Large intestine (tissue), 3 donors: ENCODE results near the gene RNASE8. TPM values are rescaled to one million over a fixed set of nuclear protein-coding genes. Genes with fewer than 3 reads are reported as not detected.

ENCODE experiments used
- DNase-seq, 2 donors: peaks; one replicate each; pipeline versions ENCODE4 v3.0.0 to v3.0.0-alpha.2; 2013
- H3K27ac ChIP-seq: one replicate; pipeline ENCODE4 v1.5.1; 2013; ENCODE audit warnings: low read length
- H3K27me3 ChIP-seq: 2 replicates; pipeline ENCODE4 v1.6.1; 2013; ENCODE audit warnings: low read length; ENCODE audit not compliant: control insufficient read depth, insufficient read depth
- H3K36me3 ChIP-seq: 2 replicates; pipeline ENCODE4 v1.6.1; 2013; ENCODE audit warnings: low read length; ENCODE audit not compliant: control insufficient read depth, insufficient read depth
- H3K4me1 ChIP-seq: one replicate; pipeline ENCODE4 v1.6.1; 2013; ENCODE audit warnings: low read length; ENCODE audit not compliant: control insufficient read depth, insufficient read depth
- H3K4me3 ChIP-seq: one replicate; pipeline ENCODE4 v1.5.1; 2013; ENCODE audit warnings: low read length
- H3K9me3 ChIP-seq: one replicate; pipeline ENCODE4 v1.6.1; 2013; ENCODE audit warnings: mild to moderate bottlenecking, low read depth, low read length, moderate library complexity; ENCODE audit not compliant: control insufficient read depth
- WGBS: methylation state at CpG from one replicate; pipeline ENCODE4 v1.1.5; 2013; ENCODE audit warnings: low lambda C conversion rate; ENCODE audit not compliant: insufficient coverage; 5-methylcytosine and 5-hydroxymethylcytosine counted together
- polyA plus RNA-seq: library from polyadenylated mRNA; unstranded; fragments of 120-200 nt; gene quantifications from one replicate; pipeline ENCODE4 v1.2.1, GENCODE V29; 2013

The RNASE8 gene
- polyA plus RNA-seq, 1 donor = not detected

DNA sequence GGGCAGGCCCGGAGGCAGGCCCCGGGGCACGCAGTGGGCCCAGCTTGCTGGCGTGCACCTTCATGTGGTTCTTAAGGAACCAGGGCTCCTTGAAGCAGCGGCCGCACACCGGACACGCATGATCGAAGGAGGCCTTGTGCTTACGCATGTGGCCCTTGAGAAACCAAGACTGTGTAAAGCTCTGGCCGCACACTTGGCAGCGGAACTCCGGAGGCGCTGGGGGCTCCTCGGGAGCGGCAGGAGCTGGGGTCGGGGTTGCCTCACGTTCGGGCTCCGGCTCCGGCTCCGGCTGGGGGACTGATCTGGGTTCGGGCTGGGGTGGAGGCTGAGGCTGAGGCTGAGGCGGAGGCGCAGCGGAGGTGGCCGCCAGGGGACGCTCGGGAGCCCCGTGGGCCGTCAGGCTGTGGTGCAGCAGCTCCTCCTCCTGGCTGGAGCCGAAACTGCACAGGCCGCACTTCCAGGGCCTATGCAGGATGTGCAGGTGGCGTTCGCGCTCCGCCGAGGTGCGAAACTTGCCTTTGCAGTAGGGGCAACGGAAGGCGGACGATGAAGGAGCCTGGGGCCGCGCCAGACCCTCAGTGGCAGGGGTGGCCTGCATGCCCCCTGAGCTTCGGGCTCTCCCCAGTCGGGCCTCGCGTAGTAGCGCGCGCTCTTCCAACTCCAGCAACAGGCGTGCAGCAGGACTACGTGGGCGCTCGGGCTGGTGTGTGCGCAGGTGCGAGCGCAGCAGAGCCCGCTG lies 34.8 kb downstream of the RNASE8 start:
- Histone ChIP-seq H3K4me1 (peaks cover 26% of the 10 kb centered on the region), H3K4me3 (no peak overlapping the region), H3K27me3 (no peaks in the 10 kb centered on the region), H3K27ac (no peak overlapping the region), H3K9me3 (peaks cover 8% of the 10 kb centered on the region), H3K36me3 (peaks cover 53% of the 10 kb centered on the region)
- no CpG with 5 or more reads among the region's 59 CpGs for WGBS
- DNase-seq = peak in 1 of 2 donors; percentile 71

DNA sequence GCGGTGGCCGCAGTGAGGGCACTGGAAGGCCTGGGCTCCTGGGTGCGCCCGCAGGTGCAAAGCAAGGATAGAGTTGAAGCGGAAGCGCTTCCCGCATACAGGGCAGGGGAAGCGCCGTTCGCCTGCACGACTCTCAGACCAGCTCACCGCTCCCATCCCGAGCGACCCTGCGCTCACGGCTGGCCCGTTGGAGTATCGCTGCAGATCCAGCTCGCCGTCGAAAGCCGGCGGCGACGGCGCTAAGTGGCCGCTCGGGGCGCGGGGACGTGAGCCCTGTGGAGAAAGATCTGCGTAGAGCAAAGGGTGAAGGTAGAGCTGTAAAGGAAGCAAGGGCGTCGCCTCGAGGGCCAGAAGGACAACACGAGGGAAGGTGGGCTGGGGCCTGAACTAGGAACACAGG lies 35.4 kb downstream of the RNASE8 start:
- H3K27me3 ChIP-seq = no peaks in the 10 kb centered on the region
- H3K36me3 ChIP-seq = peaks cover 48% of the 10 kb centered on the region
- peaks cover 26% of the 10 kb centered on the region for H3K4me1 ChIP-seq
- H3K4me3 ChIP-seq = no peak overlapping the region
- peaks cover 8% of the 10 kb centered on the region for H3K9me3 ChIP-seq
- DNase-seq = no peak
- no peak overlapping the region for H3K27ac ChIP-seq
- 95% methylated on average over 4 of the region's 36 CpGs for WGBS

DNA sequence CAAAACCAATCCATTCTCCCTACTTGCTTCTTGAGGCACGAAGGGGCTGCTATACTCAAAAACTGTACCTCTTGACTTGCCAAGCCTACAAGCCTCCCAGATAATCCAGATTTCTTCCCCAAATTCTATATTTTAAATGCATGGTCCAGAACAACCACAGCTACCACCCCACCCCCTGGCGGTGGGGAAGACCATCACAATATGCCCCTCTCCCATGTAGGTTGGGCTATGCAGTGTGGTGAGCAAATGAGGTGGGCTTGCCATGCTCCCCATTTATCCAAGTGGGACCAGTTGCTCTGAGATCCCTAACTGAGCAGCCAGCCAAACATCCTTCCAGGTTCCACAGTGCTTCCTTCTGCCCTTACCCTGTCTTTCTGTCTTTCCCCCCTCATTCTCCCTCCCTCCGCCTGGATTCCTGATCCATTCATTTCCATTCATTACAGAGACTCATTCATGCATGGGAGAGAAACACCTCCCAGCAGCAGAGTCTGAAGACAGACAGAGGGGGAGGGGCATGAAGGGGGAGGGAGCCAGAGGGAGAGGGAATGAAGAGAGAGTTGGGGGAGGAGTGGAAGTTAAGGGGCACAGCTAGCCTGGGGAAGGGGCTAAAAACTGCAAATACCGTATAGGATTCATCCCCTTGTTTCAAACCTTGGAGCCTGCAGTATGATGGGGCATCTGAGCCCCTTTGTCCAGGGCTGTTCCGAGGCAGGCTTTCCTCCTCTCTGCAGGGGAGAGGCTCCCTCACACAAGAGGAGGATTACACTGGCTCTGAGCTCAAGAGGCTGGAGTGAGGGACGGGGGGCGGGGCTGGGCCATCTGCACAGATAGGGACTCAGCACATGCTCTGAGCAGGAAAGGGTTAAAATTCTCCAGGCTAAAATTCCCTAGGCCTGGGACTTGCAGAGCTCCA lies 36.4 kb downstream of the RNASE8 start:
- Histone ChIP-seq H3K27ac (no peak overlapping the region), H3K36me3 (peaks cover 39% of the 10 kb centered on the region), H3K4me3 (no peak overlapping the region), H3K4me1 (peaks cover 26% of the 10 kb centered on the region), H3K9me3 (peaks cover 8% of the 10 kb centered on the region), H3K27me3 (no peaks in the 10 kb centered on the region)
- WGBS = 0% methylated on average over 1 of the region's 7 CpGs
- peak in 1 of 2 donors; percentile 64 for DNase-seq

DNA sequence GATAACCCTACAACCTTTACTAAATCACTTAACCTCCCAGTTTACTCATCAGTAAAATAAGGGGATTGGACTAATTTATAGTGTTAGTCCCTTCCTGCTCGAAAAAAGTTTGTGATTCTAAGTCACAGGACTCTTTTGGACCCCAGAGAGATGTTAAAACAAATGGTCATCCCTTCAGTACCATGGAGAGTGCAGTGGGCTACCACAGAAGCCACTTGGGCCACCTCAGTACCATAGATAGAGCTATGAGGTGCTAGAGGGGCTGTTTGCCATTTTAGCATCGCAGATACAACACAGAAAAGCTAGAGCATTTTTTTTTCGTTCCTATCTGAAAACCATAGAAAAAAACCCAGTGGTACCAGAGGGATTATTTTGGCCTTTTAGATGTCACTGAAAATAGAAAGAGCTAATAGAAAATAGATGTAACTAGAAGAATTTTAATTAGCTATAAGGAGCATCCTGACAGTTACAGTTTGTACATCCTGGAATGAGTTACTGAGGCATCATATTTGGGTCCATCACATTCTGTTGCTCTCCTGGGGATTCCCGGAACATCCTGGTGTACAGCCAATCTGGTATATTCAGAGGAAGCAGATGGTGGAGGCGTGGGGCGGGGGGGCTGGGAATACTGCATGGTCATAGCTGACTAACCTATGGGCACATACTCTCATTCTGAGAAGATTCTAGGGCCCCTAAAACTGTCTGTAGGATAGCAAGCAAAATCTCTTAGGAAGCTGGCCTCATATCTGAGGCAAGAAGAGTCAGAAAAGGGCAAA lies 38.0 kb downstream of the RNASE8 start:
- peaks cover 5% of the 10 kb centered on the region for H3K9me3 ChIP-seq
- H3K36me3 ChIP-seq = peaks cover 24% of the 10 kb centered on the region
- H3K4me1 ChIP-seq = peaks cover 41% of the 10 kb centered on the region
- peak overlapping the region; percentile 82 for H3K27ac ChIP-seq
- H3K27me3 ChIP-seq = no peaks in the 10 kb centered on the region
- no peak overlapping the region for H3K4me3 ChIP-seq
- no CpG with 5 or more reads among the region's 6 CpGs for WGBS
- no peak for DNase-seq

DNA sequence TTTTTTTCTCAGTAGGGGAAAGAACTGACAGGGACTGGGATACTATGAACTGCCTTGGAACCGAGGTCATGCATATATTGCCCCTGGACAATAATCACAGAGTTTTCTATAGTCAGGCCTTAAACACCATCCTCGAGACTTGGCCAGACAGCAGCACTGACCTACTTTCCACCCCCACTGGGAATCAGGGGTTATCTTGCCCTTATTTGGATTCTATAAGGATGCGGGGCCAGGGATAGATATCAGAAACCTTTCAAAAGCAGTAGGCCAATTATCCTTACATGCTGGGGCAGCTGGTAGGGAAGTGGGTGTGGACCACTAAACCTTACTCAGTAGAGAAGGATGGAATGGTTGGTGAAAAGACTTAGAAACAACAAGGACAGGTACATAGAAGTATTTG lies 38.8 kb downstream of the RNASE8 start:
- Histone ChIP-seq H3K4me3 (no peak overlapping the region), H3K9me3 (peaks cover 5% of the 10 kb centered on the region), H3K4me1 (peaks cover 47% of the 10 kb centered on the region), H3K36me3 (peaks cover 16% of the 10 kb centered on the region), H3K27ac (peak overlapping the region; percentile 82), H3K27me3 (no peaks in the 10 kb centered on the region)
- no CpG with 5 or more reads among the region's 3 CpGs for WGBS
- DNase-seq = no peak

DNA sequence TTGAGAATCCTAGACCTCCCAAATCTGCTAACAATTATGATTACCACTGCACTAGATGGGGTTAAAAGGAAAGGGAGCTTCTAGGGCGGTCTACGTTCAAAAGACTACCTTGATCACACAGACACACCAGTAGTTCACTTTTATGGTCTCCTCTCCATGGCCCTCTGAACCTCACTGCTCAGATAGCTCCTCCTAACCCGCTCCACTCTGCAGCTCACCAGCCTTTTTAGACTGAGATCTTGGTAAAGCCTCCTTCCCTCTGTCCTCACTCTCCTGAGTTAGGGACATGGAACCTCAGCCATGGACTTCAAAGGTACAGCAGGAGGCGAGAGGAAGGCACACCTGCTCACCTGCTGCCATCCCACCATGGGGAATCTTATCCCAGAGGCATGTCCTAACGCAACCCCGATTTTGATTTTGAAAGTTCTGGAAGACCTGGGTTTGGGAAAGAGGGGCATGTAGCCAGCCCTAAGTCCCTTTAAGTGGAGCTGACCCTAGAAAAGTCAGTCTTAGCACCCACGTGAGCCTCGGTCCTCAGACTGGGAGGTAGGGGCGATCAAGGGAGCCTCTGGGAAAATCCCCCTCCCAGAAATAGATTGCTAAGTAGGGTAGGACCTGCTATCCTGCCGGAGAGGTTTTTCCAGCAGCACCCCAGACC lies 39.5 kb downstream of the RNASE8 start:
- H3K27ac ChIP-seq = peak overlapping the region; percentile 82
- H3K27me3 ChIP-seq = no peaks in the 10 kb centered on the region
- H3K4me3 ChIP-seq = peak overlapping the region; percentile 36
- H3K36me3 ChIP-seq = peaks cover 11% of the 10 kb centered on the region
- H3K4me1 ChIP-seq = peaks cover 54% of the 10 kb centered on the region
- no CpG with 5 or more reads among the region's 10 CpGs for WGBS
- H3K9me3 ChIP-seq = peaks cover 5% of the 10 kb centered on the region
- peak in 1 of 2 donors; percentile 75 for DNase-seq

DNA sequence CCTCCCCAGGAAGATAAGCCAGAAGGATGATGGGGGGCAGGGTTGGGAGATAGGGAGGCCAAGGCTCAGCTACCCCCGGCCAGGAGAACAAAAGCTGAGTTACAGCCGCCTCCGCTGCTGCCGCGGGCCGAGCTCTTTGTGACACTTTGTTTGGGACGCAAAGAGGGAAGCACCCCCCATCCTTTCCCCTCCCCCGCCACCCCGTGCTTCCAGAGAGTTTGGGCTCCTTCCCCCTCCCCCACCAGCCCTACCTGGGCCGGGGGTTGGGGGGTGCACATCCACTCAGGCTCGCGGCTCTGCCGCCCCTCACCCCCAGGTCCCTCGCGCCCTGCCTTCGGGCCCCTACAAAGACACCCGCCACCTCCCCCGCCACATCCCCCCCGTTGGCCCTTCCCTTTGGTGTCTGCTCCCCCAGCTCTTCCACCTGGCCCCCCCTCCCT lies 40.0 kb downstream of the RNASE8 start:
- H3K4me1 ChIP-seq = peaks cover 58% of the 10 kb centered on the region
- peak in 1 of 2 donors; percentile 68 for DNase-seq

GRCh38 chr14:21098076-21098891 lies 40.7 kb downstream of the RNASE8 start, which contains the start of gene ZNF219:
Gene ZNF219 (minus strand): TSS chr14:21098655. CDS start chr14:21093591, 5,064 bp downstream.
- Histone ChIP-seq H3K9me3 (no peaks in the 10 kb centered on the region), H3K36me3 (peaks cover under 1% of the 10 kb centered on the region), H3K27me3 (no peaks in the 10 kb centered on the region), H3K4me1 (peaks cover 63% of the 10 kb centered on the region), H3K4me3 (peak within 1 kb of the TSS; percentile 66), H3K27ac (peak within 1 kb of the TSS; percentile 98)
- DNase-seq = peak; percentile 34 to 74
- no CpG with 5 or more reads among the region's 90 CpGs for WGBS

More for the DNA sequence above, 40.0 kb downstream of the RNASE8 start:
- peaks cover 7% of the 10 kb centered on the region for H3K36me3 ChIP-seq
- H3K27ac ChIP-seq = peak overlapping the region; percentile 82
- peak overlapping the region; percentile 36 for H3K4me3 ChIP-seq
- peaks cover under 1% of the 10 kb centered on the region for H3K9me3 ChIP-seq
- no CpG with 5 or more reads among the region's 19 CpGs for WGBS
- no peaks in the 10 kb centered on the region for H3K27me3 ChIP-seq
